ENCODE results near the gene AGAP6.
"Not testable (repeated sequence)": the region's sequence is repeated elsewhere in the genome, so short reads cannot be mapped to it uniquely, and the experiment has no call there.

The AGAP6 gene

GRCh38 chr10:50021646-50022045, 33.4 kb downstream of the AGAP6 start:
- TF ChIP-seq CTCF (conservative IDR thresholded peaks at IDR 0.05), result no peak
- H3K27ac ChIP-seq, result no peak overlapping the region

- not testable (repeated sequence) for H3K27ac ChIP-seq
Measured at GRCh38 chr10:50024716-50025383, 36.6 kb downstream of the AGAP6 start.

- H3K27ac ChIP-seq, result no peak overlapping the region
- TF ChIP-seq CTCF (conservative IDR thresholded peaks at IDR 0.05), result no peak
Measured at GRCh38 chr10:50025627-50026026, 37.4 kb downstream of the AGAP6 start.

GRCh38 chr10:50027195-50027594, 39.0 kb downstream of the AGAP6 start:
- H3K27ac ChIP-seq, result no peak overlapping the region
- TF ChIP-seq CTCF (conservative IDR thresholded peaks at IDR 0.05), result no peak

- no peak overlapping the region for H3K27ac ChIP-seq
- no peak for TF ChIP-seq CTCF (conservative IDR thresholded peaks at IDR 0.05)
Measured at GRCh38 chr10:50033481-50033880, 45.3 kb downstream of the AGAP6 start.

- not testable (repeated sequence) for H3K27ac ChIP-seq
Measured at GRCh38 chr10:50035337-50035736, 47.1 kb downstream of the AGAP6 start.

- no peak for TF ChIP-seq CTCF (conservative IDR thresholded peaks at IDR 0.05)
- H3K27ac ChIP-seq, result no peak overlapping the region
Measured at GRCh38 chr10:50044941-50045664, 56.9 kb downstream of the AGAP6 start.

GRCh38 chr10:50046457-50046856, 58.3 kb downstream of the AGAP6 start:
- not testable (repeated sequence) for H3K27ac ChIP-seq

- H3K27ac ChIP-seq, result not testable (repeated sequence)
Measured at GRCh38 chr10:50047594-50047993, 59.4 kb downstream of the AGAP6 start.

GRCh38 chr10:50051995-50052660, 63.9 kb downstream of the AGAP6 start:
- not testable (repeated sequence) for H3K27ac ChIP-seq

- H3K27ac ChIP-seq, result not testable (repeated sequence)
Measured at GRCh38 chr10:50052778-50053376, 64.7 kb downstream of the AGAP6 start.

GRCh38 chr10:50055494-50056292, 67.5 kb downstream of the AGAP6 start:
- H3K27ac ChIP-seq, result not testable (repeated sequence)

GRCh38 chr10:50056654-50057053, 68.4 kb downstream of the AGAP6 start:
- not testable (repeated sequence) for H3K27ac ChIP-seq

- H3K27ac ChIP-seq, result not testable (repeated sequence)
Measured at GRCh38 chr10:50058727-50059126, 70.5 kb downstream of the AGAP6 start.

Data from VCaP (cell line).